Effector CD4-positive, alpha-beta T cell (primary cell): ENCODE measurements around the gene SIGMAR1.
A peak's percentile ranks its signal among the peaks of the same experiment; 100 is the strongest.

ENCODE experiments used
- DNase-seq: peaks from one replicate; pipeline ENCODE4 v3.0.0-alpha.2; 2020
- total RNA-seq: gene quantifications from one replicate; lab custom pipeline; 2026; lab: John Stamatoyannopoulos, UW

The SIGMAR1 gene
- 29.8 reads per million, percentile 56 among the genes with 10 or more reads in this experiment for total RNA-seq

DNA sequence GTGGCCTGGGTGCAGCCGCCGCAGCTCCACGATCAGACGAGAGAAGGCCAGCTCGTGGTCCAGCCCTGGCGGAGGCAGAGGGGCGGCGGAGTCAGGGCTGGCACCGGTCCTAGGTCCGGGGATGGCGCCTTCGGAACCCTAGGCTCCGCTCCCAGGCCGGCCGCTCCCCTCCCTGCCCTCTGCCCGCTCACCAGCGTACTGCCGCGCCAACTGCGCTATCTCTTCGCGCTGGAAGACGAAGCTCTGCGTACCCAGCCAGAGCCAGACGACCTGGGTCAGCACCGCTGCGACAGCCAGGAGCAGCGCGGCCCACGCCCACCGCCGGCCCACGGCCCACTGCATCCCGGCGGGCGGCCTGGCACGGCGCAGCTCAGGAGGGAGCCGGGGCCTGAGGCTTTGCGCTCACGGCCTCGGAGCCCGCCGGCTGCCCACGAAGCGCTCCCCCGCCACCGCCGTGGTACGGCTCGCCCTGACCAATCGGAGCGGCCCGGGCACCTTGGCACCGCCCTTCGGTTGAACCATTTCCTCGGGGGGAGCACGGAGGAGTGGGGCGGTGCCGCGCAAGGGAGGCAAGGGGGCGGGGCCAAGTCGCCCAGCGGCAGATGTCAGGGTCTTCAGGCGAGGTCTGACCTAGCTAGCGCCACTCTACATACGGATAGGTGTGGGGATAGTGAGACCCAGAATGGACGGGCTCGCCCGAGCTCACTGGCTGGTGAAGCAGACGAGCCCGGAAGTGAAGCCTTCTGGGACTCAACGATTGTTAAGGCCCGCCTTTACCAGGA is at the start of gene SIGMAR1:
Gene SIGMAR1 (minus strand): TSS at position 432 of the 782 bp plus-strand sequence. CDS start 90 bp downstream, at position 342.
- DNase-seq = peak; percentile 89

DNA sequence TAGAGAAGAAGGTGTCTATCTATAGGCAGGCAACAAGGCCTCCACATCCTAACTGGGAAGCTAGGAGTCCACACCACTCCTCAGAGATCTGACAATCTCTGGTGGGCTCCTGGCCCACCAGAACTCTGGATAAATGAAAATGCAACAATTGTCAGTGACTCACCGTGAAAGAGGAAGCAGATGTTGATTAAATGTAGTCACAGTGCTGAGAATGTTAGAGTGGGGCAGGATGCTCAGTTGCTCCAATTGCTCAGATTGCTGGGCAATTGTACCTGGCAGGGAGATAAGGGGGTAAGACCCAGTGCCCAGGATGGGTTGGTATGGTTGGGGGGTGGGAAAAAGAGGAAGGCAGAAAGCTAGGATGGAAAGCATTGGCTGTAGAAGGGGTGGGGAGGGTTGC is 49.1 kb upstream of the SIGMAR1 start:
- no peak for DNase-seq

DNA sequence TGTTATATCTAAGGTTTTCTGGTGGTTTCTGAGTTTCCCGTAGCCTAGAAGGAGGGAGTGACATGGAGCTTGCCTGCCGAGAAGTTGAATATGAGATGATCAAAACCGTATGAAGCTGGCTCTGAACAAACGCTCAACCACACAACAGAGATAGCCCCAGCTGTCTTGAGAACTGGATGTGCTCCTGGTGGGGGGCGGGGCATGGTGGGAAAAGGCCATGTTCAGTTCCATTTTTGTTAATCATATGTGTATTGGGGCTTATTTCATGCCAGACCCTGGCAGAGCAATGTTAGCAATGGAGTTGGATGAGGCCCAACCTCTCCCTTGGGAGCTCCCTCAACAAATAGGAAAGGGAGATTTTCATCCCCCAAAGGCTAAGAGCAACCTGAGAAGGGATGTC is 48.6 kb upstream of the SIGMAR1 start:
- no peak for DNase-seq

DNA sequence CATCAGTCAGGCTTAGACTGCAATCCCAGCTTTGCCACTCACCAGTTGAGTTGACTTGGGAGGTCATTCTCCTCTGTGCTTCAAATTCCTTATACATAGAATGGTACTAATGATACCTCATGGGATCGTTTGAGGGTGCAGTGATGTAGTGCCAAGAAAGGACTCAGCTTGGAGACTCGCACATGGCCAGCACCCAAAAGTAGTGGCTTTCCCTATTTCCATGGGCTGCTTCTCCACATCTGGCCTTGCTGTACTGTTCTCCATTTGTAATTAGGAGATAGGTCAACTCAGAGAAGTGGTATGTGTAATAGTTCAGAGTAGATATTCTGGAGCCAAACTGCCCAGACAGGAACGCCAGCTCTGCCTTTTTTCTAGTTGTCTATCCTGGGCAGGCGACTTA is 48.0 kb upstream of the SIGMAR1 start:
- no peak for DNase-seq

DNA sequence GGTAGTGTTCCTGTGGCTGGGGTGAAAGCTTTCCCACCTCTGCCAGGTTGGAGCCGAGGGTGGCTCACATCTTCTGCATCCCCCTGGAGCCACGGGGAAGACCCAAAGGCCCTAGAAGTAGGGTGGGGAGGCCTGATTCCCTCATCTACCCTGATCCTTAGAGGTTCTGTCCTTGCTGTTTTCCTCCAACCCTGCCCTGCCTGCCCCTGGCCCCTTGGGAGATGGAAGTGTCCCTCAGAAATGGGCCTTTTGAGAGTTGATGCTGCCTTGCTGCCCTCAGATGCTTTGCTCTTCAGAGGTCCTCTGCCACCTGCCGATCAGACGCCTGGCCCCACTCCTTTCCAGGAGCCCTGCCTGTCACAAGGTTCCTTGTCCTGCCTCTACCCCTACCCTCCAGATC is 47.2 kb upstream of the SIGMAR1 start:
- DNase-seq = no peak

DNA sequence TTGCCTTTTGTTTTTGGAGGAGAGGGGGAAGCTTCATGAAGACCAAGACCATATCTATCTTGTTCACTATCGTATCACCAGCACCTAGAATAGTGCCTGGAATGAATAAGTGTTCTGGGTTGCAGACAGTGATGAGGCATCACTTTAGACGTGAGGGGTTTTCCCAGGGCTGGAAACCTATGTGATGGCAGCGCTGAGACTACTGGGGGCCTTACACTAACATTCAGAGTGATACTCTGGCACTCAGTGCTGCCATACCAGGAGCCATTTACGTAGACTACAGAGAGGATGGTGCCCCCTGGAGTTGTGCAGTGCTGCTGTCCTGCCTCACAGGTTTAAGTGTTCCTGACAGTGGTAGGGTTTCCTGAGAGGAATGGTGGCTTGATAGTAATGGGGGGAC is 46.6 kb upstream of the SIGMAR1 start:
- DNase-seq = no peak

DNA sequence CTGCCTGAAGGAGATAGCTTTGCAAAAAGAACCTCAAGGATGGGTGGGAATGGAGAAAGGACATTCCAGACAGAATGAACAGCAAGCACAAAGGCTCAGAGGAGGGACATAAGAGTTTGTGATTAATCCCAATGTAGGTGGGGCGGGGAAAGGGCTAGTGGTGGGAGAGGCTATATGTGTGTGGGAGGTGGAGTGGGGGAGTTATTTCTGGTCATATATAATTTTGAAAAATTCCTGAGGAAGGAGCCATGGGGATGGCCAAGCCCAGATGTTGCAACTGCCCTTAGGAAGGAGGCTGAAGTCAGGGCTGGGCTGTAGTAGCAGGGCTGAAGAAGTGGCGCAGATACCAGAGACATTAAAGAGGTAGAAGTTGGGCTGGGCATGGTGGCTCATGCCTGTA is 38.3 kb upstream of the SIGMAR1 start:
- no peak for DNase-seq

DNA sequence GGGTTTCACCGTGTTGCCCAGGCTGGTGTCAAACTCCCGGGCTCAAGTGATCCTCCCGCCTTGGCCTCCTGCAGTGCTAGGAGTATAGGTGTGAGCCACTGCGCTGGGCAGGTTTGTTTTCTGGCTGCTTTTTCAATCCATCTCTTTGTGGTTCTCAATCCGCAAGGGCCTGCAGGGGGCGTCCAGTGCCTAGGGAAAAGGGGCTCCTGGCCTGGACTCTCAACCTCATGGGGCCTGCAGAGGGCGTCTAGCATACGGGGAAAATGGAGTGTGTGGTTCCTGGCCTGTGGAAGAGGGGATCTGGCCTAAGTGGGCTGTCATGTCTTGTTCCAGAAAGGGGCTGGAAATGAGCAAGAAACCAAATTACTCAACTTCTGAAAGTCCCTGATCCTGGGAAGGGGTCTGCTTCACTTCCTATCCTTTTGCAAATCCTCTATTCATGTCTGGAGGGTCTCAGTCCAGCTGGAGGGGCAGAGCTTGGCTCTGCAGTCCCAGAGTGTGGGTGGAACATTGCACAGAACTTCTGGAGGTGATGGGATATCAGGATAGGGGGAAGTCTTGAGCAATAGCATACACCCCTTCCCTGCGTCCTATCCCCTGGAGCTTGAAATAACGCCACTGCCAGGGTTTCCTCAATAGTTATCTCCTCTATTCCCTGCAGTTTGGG is 37.6 kb upstream of the SIGMAR1 start:
- DNase-seq = peak; percentile 27

DNA sequence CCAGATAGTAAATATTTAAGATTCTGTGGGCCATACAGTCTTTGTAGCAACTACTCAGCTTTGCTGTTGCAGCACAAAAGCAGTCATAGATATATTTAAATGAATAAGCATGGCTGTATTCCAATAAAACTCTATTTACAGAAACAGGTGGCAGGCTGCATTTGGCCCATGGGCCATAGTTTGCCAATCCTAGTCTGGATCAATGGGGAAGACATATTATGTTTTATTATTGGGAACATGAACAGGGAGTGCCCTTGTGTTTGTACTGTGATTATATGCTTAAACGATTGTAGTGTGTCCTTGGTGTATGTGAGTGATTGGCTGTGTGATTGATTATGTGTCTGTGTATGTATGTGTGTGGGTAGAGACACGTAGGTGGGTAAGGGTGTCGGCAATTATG is 36.9 kb upstream of the SIGMAR1 start:
- DNase-seq = no peak

DNA sequence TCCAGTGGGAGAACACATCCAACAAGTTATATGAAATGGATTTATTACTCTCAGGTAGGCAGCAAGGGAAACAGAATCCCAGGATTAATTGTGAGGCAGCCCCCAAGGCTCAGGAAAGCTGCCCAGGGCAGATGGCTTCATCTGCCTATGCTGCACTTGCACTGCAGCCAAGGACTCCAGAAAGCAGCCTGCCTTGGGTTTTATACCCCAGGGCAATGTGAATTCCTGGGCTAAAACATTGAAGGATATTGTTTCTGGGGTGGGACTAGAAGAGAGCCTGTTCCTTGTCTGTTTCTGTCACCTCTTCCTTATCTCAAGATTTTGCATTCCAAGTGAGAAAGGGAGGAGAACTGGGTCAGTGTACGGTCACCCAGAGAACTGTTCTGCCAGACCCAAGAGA is 33.7 kb upstream of the SIGMAR1 start:
- no peak for DNase-seq

DNA sequence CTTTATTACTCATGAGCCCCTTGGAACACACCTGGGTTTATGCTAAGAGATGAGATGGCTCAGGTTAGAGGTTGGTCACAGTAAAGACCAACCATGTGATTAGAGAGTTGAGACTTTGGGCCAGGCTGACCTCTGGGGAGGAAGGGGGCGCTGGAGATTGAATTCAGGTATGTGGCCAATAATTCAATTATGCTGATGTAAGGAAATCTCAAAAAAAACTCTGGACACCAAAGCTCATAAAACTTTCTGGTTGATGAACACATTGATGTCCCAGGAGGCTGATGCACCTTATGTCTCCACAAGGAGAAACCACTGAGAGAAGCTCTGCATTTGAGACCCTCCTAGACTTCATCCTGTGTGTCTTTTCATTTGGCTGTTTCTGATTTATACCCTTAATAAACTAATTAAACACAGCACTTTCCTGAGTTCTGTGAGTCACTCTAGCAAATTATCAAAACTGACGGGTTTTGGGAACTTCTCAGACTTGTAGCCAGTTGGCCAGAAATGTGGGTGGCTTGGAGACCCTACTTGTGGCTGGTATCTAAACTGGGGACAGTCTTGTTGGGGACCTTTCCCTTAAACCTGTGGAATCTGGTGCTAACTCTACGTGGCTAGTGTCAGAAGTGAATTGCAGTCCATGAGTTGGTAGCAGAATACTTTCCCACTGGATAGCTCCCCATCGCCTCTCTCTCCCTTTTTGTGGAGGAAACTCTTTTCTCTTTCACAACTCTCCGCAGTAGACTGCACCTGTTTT is 32.4 kb upstream of the SIGMAR1 start:
- no peak for DNase-seq

DNA sequence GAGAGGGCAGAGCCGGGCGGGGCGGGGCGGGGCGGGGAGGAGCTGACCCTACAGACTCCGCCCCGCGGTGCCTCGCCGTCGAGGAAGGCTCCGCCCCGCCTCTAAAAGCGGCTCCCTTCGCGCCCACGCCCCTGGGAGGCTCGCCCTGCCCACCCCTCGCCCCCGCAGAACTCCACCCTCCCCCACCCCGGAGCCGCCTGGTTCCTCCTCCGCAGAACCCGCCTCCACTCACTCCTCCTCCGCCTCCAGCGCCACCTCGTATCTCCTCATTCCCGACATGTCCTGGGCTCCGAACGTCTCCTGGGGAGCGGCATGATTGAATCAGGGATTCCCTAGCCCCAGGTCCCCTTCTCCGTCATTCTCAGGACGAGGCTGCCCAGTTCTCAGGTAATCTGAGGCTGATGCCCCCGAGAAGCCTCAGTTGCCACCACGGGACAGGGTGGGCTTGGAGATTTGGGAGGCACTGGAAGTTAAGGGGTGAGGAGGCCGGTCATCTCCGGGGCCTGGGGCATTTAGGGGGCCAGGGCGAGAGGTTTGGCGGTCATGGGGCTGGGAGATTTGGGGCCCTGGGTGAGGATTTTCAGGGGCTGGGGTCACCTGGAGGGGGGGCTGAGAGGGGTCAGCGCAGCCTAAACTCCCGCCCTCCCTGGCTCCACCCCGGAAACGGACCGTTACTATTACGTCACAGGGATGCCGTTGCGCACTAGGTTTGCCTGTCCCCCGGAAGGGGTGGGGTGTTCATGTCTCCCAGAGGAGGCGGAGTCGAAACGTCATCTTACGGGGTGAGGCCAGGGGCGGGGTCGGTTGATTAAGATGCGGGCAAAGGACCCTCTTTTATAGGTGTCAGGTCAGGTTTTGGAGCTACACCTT is 28.0 kb upstream of the SIGMAR1 start:
- DNase-seq = peak; percentile 84

DNA sequence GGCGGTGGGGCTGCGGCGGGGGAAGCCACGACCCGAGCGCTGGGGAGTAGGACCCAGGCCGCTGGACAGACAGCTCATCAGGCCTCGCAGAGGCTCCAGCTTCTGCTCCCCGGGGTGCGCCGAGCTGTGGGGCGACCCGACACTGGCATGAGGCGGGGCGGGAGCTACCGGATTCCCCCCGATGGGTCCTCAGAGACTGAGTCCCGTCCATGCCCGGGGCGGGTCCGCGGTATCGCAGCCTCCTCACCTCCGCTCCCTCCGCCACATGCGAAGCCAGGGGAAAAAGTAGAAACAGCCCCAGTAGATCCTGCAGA is 27.4 kb upstream of the SIGMAR1 start:
- DNase-seq = no peak

DNA sequence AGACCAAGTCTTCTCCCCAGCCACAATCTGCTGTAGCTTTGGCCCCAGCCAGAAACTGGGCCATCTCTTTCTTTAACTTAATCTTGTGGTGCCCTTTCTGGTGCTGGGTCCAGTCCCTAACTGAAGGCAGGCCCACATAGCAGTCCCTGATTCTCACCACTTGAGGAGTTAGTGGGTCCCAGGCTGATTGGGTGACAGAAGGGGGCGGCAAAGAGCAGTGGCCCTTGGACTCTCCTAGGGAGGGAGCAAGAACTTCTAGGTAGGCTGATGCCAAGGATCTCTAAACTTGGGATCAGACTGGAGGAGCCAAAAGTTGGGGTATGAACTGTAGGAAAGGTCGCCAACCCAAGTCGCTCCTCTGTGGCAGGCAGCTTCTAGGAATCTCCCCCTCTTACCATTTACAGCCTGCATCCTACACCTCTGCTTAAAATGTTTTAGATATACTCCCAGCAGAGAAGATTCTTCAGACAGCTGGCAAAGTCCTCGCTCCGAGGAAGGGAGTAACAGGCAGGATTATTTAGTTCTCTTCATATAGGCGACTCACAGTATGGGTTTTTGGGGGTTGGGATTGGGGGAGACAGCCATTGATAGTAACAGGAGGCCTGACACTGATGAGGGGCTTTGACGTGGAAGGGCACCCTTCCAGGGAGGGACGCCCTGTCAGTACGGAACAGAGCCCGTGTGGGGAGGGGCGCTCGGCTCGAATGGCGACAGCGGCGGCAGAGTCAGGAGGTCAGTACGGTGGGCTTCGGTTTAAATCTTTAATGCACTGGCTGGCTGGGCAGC is 26.9 kb upstream of the SIGMAR1 start:
- DNase-seq = peak; percentile 64

DNA sequence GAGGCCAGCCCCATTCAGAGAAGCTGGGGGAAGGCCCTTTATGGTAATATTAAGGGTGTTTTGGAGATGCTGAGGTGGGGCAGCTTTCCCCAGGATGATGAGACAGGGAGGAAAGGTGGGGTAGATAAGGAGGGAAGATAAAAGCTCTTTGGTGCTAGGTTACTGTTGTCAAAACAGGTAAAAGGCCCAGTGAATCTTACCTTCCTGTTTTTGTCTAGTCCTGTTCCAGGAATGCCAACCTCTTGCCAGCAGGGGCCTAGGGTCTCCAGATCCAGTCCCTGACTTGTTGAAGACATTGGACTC is 25.7 kb upstream of the SIGMAR1 start:
- peak; percentile 23 for DNase-seq

DNA sequence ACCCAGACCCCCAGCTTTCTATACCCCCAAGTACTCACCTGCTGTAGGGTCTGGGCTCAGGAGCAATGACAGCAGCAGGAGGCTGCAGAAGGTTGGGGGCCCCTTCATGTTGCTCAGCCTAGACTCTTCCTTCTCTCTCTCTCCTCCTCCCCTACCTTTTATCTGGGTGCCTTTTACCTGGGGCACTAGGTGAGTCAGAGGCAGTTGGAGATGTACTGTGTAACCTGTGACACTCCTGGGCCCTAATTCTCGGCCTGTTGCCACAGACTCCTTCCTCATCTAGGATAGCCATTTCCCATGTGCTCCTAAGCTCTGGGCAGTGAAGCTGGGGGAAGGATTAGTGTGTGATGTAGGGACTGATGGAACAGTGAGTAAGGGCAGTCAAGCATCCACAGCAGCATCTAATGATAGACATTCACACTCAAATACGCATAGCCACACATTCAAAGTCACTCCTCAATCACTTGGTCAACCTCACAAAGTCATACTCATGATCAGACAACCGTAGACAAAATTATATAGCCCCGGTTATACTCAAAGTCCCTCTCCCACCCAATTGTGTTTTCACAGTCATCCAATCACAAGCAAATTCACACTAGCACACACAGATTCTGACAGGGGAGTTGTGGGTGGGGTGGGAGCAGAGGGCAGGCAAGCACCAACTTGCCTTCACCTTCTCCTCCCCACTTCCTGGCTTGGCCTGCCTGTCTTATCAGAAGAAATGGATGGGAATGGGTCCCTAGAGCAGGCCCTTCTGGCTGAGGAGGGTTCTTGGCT is 25.1 kb upstream of the SIGMAR1 start, which contains the start of gene CCL27:
Gene CCL27 (minus strand): TSS at position 132 of the 777 bp plus-strand sequence. CDS start 24 bp downstream, at position 108.
- DNase-seq = no peak

DNA sequence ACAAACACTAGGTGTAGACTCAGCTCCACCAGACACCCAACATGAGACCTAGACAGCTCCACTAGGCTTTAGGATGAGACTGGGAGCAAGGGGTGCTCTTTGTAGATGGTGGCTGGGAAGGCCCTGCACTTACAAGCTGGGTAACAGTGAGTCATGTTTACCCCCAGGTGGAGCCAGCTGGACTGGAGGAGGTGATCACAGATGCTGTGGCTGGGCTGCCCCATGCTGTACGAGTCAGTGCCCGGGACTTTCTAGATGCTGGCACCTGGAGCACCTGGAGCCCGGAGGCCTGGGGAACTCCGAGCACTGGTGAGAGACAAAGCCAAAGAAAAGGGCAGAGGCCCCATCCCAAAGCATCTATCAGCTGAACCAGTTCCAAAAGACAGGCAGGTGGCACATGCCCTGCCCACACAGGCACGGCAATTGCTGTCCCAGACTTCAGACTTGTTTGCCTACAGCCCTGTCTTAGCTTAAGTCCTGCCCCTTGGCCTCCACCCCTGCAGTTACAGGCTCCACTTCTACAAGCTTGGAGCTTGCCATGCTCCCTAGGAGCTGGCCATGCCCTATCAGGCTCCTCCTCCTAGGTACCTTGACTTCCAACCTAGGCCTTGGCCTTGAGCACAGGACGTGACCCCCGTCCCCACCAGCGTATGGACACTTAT is 22.1 kb upstream of the SIGMAR1 start:
- DNase-seq = no peak

DNA sequence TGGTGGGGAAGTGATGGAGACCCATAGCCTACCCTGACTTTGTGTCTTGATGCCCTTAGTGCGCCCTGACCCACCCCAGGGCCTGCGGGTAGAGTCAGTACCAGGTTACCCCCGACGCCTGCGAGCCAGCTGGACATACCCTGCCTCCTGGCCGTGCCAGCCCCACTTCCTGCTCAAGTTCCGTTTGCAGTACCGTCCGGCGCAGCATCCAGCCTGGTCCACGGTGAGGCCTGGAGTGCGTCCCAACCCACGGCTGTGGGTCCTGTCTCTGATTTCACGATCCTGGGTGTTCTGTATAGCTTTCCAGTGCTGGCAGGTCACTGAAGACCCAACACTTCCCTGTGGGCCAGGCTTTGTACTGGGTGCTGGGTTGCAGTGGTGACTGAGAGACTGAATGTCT is 20.9 kb upstream of the SIGMAR1 start:
- no peak for DNase-seq

DNA sequence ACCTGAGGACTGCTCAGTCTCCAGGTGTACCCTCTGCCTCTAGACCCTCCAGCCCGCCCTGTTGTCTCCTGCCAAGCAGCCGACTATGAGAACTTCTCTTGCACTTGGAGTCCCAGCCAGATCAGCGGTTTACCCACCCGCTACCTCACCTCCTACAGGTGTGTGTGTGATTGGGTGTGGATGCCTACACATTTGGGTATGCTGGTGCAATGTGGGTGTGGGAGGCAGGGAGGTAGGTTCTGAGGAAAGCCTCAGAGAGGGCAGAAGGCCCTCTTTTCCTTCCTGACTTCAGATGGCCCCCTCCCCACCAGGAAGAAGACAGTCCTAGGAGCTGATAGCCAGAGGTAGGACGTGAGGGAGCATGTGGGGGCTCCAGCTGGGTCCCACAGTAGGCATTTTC is 19.4 kb upstream of the SIGMAR1 start:
- DNase-seq = no peak

DNA sequence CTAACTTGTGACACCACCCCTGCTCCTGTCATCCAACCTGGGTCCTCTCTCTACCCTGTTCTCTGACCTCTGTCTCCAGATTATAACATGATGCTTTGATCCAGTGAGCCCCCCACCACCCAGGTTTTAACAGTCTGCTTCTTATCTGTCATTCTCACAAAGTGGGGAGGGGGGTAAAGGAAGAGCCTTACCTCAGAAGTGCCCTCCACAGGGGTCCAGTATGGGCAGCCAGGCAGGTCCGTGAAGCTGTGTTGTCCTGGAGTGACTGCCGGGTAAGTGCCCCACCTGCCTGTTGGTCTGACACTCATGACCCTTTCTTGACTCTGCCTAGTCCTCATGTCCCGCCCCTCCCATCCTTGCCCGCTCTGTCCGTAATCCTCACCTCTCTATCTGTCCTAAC is 17.8 kb upstream of the SIGMAR1 start:
- DNase-seq = no peak
